Cardiac fibroblast (primary cell): ENCODE measurements around the gene FOXF1.

Source experiments
- DNase-seq, 2 donors: peaks; one replicate each; pipeline versions ENCODE4 v3.0.0 to v3.0.0-alpha.2; 2010; ENCODE audit warnings: low read depth in 2 of 2
- H3K4me3 ChIP-seq, 2 donors: replicated peaks in 1 of 2; 1 replicate in 1 of 2; 2 replicates in 1 of 2; pipeline ENCODE4 v1.5.1; 2011; ENCODE audit warnings: low read depth in 2 of 2, low read length in 2 of 2, mild to moderate bottlenecking in 2 of 2, moderate library complexity in 1 of 2
- TF ChIP-seq, protein P1 (sequence below): IDR thresholded peaks from one replicate; pipeline ENCODE4 v1.5.1; 2011; ENCODE audit warnings: low read depth, mild to moderate bottlenecking, low read length, inconsistent platforms

FOXF1 gene

DNA sequence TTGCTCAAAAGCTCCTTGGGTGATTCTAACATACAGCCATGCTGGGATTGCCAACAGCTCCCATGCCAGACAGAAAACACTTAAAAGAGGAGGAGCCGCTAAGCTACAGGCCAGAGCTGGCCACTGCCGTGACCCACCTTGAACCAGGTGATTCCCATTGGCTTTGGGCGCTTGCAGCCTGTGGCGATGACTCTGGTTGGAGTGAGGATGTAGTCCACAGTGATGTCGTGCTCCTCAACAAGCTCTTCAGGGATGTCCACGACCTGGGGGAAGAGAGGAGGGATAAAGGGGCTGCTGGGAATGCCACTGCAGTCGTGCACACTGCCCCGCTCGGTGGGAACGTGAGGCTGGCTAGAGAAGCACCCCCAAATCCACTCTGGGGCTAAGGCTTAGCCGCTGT, 31.2 kb downstream of the FOXF1 start:
- DNase-seq = no peak
- no peak overlapping the region for H3K4me3 ChIP-seq
- TF ChIP-seq, protein P1, sequence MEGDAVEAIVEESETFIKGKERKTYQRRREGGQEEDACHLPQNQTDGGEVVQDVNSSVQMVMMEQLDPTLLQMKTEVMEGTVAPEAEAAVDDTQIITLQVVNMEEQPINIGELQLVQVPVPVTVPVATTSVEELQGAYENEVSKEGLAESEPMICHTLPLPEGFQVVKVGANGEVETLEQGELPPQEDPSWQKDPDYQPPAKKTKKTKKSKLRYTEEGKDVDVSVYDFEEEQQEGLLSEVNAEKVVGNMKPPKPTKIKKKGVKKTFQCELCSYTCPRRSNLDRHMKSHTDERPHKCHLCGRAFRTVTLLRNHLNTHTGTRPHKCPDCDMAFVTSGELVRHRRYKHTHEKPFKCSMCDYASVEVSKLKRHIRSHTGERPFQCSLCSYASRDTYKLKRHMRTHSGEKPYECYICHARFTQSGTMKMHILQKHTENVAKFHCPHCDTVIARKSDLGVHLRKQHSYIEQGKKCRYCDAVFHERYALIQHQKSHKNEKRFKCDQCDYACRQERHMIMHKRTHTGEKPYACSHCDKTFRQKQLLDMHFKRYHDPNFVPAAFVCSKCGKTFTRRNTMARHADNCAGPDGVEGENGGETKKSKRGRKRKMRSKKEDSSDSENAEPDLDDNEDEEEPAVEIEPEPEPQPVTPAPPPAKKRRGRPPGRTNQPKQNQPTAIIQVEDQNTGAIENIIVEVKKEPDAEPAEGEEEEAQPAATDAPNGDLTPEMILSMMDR = no peak

DNA sequence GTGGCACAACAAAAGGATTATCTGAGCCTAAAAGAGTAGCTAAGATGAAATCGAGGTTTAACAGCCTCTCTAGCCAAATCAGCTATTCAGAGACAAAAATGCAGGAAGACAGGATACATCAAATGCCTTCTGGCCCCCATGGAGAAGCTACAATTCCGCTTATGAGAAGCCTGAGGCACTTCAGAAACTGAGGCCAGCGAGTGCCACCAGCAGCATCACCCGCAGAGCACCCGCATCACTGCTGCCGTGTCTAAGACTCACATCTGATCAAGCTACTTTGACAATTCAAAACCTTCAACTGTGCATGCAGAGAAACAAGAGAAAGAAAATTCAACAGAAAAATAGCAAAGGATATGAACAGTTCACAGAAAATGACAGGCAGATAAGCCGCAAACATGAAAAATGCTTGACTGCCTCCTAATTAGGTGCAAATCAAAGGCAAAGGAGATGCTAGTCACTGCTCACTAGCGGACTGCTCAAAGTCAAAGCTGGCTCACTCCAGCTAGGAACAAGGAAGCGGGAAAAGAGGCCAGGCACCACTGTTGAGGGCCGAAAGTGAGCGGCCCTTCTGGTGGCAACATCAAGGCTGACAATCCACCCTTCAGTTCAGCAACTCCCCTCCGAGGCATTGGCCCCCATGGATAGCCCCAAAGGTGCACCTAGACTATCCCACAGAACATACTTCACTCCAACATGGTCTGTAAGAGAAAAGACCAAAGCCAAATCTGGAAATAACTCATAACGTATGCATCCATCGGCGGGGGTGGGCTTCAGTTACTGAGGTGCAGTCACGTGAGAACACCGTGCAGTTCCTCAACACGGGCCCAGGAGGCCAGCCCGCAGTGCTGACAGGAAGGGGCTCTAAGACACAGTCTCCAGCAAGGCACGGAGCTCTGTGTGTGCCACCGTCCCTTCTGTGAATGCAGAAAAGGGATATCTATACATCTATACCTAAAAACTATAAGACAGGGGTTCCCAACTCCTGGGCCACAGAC, 32.7 kb downstream of the FOXF1 start:
- no peak overlapping the region for H3K4me3 ChIP-seq
- TF ChIP-seq, protein P1 = no peak
- no peak for DNase-seq

DNA sequence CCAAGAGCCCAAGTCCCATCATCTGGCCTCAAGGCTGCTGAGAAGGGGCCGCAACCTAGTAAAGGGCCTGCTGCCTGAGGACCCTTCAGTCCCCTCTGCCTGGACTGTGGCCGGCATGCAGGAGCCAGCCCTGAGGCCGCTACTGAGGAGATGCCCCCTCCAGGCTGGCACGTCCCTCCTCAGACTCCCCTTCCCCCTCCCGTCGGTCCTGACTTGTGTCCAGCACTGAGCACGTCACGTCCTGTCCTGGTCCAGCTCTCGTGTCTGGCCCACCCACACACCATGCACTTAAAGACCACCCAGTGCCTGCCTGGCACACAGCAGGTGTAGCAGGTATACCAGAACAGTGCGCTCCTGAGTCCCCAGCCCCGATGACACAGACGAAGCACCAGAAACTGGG, 35.2 kb downstream of the FOXF1 start:
- H3K4me3 ChIP-seq = no peak overlapping the region
- TF ChIP-seq, protein P1 = no peak
- DNase-seq = no peak

DNA sequence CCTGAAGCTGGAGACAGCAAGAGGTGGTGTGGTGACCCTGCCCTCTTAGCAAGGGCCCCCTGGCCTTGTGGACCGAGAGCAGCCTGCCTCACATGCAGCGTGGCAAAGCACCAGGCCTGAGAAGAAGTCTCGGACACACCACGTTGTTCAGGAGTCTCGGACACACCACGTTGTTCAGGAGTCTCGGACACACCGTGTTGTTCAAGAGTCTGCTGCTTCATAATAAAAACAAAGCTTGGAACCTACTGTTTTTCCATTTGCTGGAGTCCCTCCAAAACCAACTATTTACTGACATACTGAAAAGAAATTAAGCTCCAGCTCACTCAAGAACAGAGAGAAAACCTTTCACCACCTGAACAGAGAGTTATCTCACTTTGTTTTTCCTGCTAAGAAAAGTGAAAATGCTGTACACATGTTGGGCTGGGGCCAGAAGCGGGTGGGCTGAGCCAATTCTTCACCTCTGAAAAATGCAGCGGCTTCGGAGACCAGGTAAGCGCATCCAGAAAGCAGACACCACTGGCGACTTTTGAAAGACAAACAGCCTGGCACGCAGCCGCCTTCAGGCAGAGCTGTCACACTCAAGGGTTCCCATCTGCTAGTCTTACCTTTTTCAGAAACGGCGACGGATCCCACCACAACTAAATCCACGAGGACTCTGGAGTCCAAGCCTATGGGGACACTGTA, 35.8 kb downstream of the FOXF1 start:
- TF ChIP-seq, protein P1 = no peak
- DNase-seq = no peak
- H3K4me3 ChIP-seq = no peak overlapping the region

DNA sequence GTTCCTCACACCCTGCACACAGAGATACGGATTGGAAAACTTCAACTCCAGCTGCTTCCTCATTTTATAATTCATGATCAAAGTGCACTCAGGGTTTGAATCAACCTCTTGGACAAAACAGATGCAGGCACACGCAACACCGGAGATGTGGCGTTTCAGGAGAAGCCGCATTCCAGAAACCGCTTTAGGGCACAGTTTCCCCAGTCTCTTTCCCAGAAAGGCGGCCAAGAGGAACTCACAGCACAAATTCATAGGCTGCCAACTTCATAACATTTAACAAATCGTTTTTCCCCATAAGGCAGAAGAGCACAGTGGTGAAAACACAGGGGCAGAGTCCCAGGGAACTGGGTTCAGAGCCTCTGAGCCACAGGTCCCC, 36.3 kb downstream of the FOXF1 start:
- H3K4me3 ChIP-seq = no peak overlapping the region
- TF ChIP-seq, protein P1 = no peak
- no peak for DNase-seq

DNA sequence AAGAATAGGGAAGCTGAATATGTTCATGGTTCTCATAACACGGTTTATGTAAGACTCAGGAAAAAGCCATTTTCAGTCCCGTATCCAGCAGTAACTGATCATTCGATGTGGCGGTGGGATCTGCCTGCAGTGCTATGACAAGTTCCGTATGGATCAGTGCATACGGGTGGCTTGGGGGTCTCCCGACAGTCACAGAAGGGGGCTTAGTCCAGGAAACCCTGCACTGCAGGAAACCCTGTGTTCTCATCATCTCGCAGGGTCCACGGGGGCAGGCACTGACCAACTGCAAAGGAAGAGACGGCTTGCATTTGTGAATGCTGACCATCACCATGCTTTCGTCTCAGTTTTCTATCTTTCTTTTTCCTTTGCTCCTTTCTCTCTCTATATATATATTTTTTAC, 37.0 kb downstream of the FOXF1 start:
- TF ChIP-seq, protein P1 = no peak
- DNase-seq = no peak
- H3K4me3 ChIP-seq = no peak overlapping the region
